WTC11 (cell line): Measurements from ENCODE around the gene FGF21. TPM values are rescaled to one million over a fixed set of nuclear protein-coding genes. Genes with fewer than 3 reads are reported as not detected.

ENCODE experiments used
- ATAC-seq: fragments of 200-7000 bp; cut with Tn5 transposase; 2 replicates; pipeline ENCODE4 v1.10.0; 2021; ENCODE audit warnings: mild to moderate bottlenecking, moderate library complexity
- CTCF ChIA-PET: fragments of 300-600 bp; sonication (Branson Sonifier 250); formaldehyde crosslinking; loops from one replicate; lab custom pipeline; 2021; ENCODE audit warnings: antibody characterized with exemption; lab: Charles Lee
- POLR2A ChIA-PET: fragments of 350-600 bp; sonication (Branson Sonifier 250); formaldehyde crosslinking; loops from one replicate; lab custom pipeline; 2021; ENCODE audit warnings: antibody characterized with exemption; lab: Charles Lee
- DNase-seq: peaks from one replicate; pipeline ENCODE4 v3.0.0; 2021; ENCODE audit warnings: low spot score
- H3K27ac Mint-ChIP-seq: 2 replicates; pipeline ENCODE4 v1.8.0; 2021; ENCODE audit warnings: mixed read lengths
- H3K27me3 Mint-ChIP-seq: 2 replicates; pipeline ENCODE4 v1.8.0; 2021; ENCODE audit warnings: low read depth, mild to moderate bottlenecking, moderate library complexity, mixed read lengths
- H3K36me3 Mint-ChIP-seq: 2 replicates; pipeline ENCODE4 v1.8.0; 2021; ENCODE audit warnings: mixed read lengths
- H3K4me1 Mint-ChIP-seq: 2 replicates; pipeline ENCODE4 v1.8.0; 2022; ENCODE audit warnings: mixed read lengths
- H3K4me3 Mint-ChIP-seq: 2 replicates; pipeline ENCODE4 v1.8.0; 2021; ENCODE audit warnings: mild to moderate bottlenecking, moderate library complexity, mixed read lengths
- H3K9me3 Mint-ChIP-seq: 2 replicates; pipeline ENCODE4 v1.8.0; 2021; ENCODE audit warnings: mixed read lengths
- AR ChIP-seq: fragments of 250-450 bp; sonication (Bioruptor Pico); IDR thresholded peaks from 2 replicates; pipeline ENCODE4 v1.9.0; 2021; ENCODE audit warnings: mild to moderate bottlenecking
- ARID4B ChIP-seq: sonication (generic); formaldehyde crosslinking; IDR thresholded peaks from 2 replicates; pipeline ENCODE4 v1.8.0; 2023; ENCODE audit warnings: missing genetic modification reagents, mild to moderate bottlenecking, borderline replicate concordance
- ATF1 ChIP-seq: sonication (generic); formaldehyde crosslinking; IDR thresholded peaks from 2 replicates; pipeline ENCODE4 v1.8.1; 2023; ENCODE audit warnings: mild to moderate bottlenecking, moderate library complexity, missing genetic modification reagents
- ATF6 ChIP-seq: sonication (generic); formaldehyde crosslinking; IDR thresholded peaks from 2 replicates; pipeline ENCODE4 v1.8.1; 2023; ENCODE audit warnings: mild to moderate bottlenecking, missing genetic modification reagents
- OVOL2 ChIP-seq: fragments of 250-450 bp; sonication (Bioruptor Pico); IDR thresholded peaks from 2 replicates; pipeline ENCODE4 v1.9.0; 2021; ENCODE audit warnings: mild to moderate bottlenecking, borderline replicate concordance
- USF2 ChIP-seq: sonication (generic); formaldehyde crosslinking; IDR thresholded peaks from 2 replicates; pipeline ENCODE4 v1.8.1; 2023; ENCODE audit warnings: mild to moderate bottlenecking, missing genetic modification reagents, moderate library complexity
- ZBTB21 ChIP-seq: sonication (generic); formaldehyde crosslinking; IDR thresholded peaks from 2 replicates; pipeline ENCODE4 v1.8.1; 2023; ENCODE audit warnings: mild to moderate bottlenecking, missing genetic modification reagents, borderline replicate concordance
- ZBTB43 ChIP-seq: sonication (generic); formaldehyde crosslinking; IDR thresholded peaks from 2 replicates; pipeline ENCODE4 v1.8.1; 2023; ENCODE audit warnings: mild to moderate bottlenecking, missing genetic modification reagents
- ZNF263 ChIP-seq: sonication (generic); formaldehyde crosslinking; IDR thresholded peaks from 2 replicates; pipeline ENCODE4 v1.8.1; 2022; ENCODE audit warnings: low read depth, mild to moderate bottlenecking, moderate library complexity, missing genetic modification reagents
- ZNF281 ChIP-seq: sonication (generic); formaldehyde crosslinking; IDR thresholded peaks from 2 replicates; pipeline ENCODE4 v1.8.0; 2023; ENCODE audit warnings: mild to moderate bottlenecking, missing genetic modification reagents
- total RNA-seq: library from RNA; stranded (reverse); gene quantifications from 3 replicates; pipeline ENCODE4 v1.2.3, GENCODE V29; 2021

Gene FGF21
- total RNA-seq, 1 experiment from 2014 or later, result 0.26 TPM

GRCh38 chr19:48796298-48797083 is 41.2 kb downstream of the FGF21 start (continued):
- TF ChIP-seq ZNF281 (CRISPR knock-in tag) (no peak), USF2 (CRISPR knock-in tag) (no peak), AR (CRISPR knock-in tag) (no peak), ZNF263 (CRISPR knock-in tag) (no peak), ZBTB21 (CRISPR knock-in tag) (no peak)

GRCh38 chr19:48797103-48797502 is 41.8 kb downstream of the FGF21 start:
- ChIA-PET CTCF (interaction anchor here (0.9 to 3.5 kb wide), 2 partner anchors 15 to 202 kb away, joined by 3 to 26 read pairs; no protein-coding TSS in a partner anchor), POLR2A (no interaction called here)
- no peaks in the 10 kb centered on the region for H3K9me3 Mint-ChIP-seq
- H3K4me1 Mint-ChIP-seq, result peaks cover 18% of the 10 kb centered on the region
- no peak for DNase-seq
- no peak for TF ChIP-seq ATF6 (CRISPR knock-in tag)
- TF ChIP-seq ZBTB43 (CRISPR knock-in tag), result no peak
- TF ChIP-seq ARID4B (CRISPR knock-in tag), result no peak
- no peak for TF ChIP-seq ATF1 (CRISPR knock-in tag)
- no peak for TF ChIP-seq OVOL2 (CRISPR knock-in tag)
- ATAC-seq, result no peak
- H3K27ac Mint-ChIP-seq, result no peak overlapping the region
- no peaks in the 10 kb centered on the region; the same call in none of the 2 replicates for H3K27me3 Mint-ChIP-seq
- H3K4me3 Mint-ChIP-seq, result no peak overlapping the region
- no peaks in the 10 kb centered on the region for H3K36me3 Mint-ChIP-seq
